HK-2 (cell line): ENCODE data around the gene GCN1.

Experiments
- DNase-seq: peaks from one replicate; pipeline ENCODE4 v3.0.0-alpha.2; 2018; ENCODE audit not compliant: unreplicated experiment

Gene GCN1

GRCh38 chr12:120180975-120181374 is 13.5 kb downstream of the GCN1 start:
- DNase-seq = no peak

GRCh38 chr12:120175537-120175936 is 19.0 kb downstream of the GCN1 start:
- DNase-seq = no peak

DNA sequence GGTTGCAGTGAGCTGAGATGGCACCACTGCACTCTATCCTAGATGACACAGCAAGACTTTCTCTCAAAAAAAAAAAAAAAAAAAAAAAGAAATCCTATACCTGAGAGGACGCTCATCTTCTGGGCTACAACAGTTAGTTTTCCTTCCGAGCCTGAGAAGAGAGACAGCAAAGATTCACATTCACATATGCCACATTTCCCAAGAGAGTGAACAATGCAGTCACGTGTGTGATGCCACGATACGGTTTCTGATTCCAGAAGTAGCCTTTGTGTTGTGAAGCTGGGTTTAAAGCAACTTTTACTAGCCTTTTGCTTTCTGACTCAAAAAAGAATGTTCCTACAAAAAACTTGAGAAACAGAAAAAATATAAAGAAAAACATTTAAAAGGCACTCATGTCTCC is 19.5 kb downstream of the GCN1 start:
- DNase-seq = no peak

DNA sequence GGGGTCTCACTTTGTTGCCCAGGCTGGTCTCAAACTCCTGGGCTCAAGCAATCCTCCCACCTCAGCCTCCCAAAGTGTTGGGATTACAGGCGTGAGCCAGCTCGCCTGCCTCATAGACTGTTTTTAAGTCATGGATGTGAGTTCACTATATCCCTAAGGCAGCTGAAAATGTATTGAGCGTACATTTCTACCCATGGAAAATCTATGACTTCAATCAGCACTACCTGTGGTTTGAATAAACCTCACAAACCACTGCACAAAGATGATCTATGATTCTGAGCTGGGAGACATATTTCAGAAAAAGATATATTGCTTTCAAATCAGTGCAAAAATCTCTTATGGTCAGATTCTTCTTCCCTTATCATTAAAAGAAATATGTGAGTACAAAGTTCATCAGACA is 22.5 kb downstream of the GCN1 start:
- no peak for DNase-seq

DNA sequence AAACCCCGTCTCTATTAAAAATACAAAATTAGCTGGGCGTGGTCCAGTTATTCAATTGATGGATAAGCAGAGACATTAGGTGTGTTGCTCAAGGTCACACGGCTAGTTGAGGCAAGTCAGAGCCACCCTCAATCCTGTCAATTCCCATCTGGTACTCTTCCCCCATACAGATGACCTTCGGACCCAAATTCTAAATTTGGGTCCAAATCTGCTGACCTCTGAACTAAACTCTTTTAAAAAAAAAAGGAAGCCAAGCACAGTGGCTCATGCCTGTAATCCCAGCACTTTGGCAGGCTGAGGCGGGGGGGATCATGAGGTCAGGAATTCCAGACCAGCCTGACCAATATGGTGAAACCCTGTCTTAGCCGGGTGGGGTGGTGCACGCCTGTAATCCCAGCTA is 23.9 kb downstream of the GCN1 start:
- no peak for DNase-seq

DNA sequence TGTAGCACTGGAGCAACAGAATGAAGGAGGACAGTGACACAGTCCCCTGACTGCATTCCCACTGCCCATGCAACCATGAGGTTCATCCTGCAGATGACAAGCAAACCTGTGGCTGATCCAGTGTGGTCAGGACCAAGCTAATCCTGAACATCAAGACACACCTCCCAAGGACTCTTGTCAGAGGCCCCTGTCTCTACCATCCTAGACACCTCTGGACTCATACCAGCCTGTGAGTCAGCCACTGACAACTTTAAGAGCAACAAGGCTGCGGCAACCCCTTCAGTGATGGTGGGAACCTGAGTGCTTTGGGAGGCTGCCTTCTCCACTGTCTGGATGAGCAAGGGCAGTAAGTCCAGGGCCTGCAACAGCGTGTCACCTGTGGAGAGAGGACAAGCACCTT is 24.6 kb downstream of the GCN1 start:
- DNase-seq = no peak

DNA sequence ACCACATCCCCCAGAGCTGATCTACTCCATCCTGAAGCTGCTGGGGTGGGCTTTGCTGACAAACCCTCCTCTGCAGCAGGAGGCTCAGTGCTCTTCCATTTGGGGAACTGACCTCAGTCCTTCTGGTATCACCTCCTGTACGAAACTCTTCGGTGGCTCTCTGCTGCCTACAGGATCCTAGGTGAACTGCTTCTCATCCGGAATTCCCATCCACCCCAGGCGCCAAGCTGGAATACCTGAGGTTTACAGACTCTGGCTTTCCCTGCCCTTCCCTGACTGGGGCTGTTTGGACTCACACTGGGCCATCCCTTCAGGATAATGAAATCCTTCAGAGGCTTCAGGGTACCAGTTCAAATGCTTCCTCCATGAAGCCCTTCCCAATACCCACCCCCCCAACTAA is 26.2 kb downstream of the GCN1 start:
- no peak for DNase-seq

DNA sequence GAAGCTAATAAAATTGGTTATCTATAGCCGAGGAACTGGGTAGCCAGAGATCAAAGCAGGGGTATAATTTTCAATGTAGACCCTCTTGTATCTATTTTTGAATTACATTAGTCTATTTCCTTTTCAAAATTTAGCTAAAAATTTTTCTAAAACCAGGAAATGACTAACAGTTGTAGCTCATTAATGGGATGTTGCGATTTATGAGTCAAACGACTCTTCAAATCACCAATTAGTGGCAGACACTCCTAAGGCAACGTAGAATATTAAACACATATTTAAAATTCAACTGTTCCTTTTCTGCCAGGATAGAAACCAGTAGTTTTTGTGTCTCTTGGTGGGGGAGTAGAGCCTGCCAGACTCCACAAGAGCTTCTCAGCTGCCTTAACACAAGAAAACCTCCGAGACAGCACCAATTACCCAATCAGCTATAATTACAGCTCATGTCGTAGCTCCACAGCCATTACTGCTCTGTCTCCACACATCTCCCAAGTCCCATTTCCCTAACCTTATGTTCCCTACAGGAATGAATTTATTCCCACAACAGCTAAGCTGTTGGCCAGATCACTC is 26.9 kb downstream of the GCN1 start:
- no peak for DNase-seq

DNA sequence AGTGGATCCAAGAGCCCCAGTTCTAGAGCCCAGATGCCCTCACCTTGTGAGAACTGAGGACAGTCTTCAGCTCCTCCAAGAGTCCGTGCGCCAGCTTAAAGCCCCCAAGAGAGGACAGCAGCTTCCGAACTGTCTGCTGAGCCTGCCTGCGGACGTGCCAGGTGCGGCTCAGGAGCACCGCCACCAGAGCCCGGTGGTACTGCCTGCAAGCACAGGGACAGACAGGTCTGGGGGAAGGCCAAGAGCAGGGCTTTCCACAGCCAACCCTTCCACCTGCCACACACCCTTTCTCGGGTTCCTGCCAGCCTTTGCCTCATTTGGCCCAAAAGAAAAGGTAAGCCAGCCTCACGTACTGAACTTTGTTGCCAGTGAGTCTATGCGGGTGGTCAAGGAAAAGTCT is 30.2 kb downstream of the GCN1 start:
- DNase-seq = no peak

DNA sequence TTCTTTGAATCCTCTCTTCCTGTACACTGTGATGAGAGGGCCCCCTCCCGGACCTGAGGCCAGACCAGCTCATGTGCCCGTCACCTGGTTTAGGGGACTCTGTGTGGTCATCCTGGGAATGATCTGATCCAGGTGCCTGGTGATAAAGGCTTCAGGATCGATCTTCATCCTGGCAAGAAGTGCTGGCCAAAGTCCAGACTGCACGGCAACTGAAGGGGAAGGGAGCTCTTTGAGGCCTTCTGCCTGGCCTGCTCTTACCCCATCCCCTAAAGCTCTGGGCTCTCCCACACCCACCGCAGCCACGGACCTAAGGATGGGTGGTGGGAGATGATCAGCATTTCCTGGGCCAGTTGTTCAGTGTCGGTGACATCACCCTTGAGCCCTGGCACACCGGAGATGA is 31.8 kb downstream of the GCN1 start:
- no peak for DNase-seq

- DNase-seq = no peak
These were observed 32.7 kb downstream of the GCN1 start for GRCh38 chr12:120161852-120162251.

GRCh38 chr12:120159509-120160237 is 34.8 kb downstream of the GCN1 start:
- DNase-seq = no peak

- DNase-seq = no peak
These were observed 36.2 kb downstream of the GCN1 start for GRCh38 chr12:120158351-120158750.

- no peak for DNase-seq
These were observed 36.8 kb downstream of the GCN1 start for GRCh38 chr12:120157678-120158077.

GRCh38 chr12:120156315-120157259 is 37.9 kb downstream of the GCN1 start:
- no peak for DNase-seq

GRCh38 chr12:120155072-120155471 is 39.4 kb downstream of the GCN1 start:
- no peak for DNase-seq

DNA sequence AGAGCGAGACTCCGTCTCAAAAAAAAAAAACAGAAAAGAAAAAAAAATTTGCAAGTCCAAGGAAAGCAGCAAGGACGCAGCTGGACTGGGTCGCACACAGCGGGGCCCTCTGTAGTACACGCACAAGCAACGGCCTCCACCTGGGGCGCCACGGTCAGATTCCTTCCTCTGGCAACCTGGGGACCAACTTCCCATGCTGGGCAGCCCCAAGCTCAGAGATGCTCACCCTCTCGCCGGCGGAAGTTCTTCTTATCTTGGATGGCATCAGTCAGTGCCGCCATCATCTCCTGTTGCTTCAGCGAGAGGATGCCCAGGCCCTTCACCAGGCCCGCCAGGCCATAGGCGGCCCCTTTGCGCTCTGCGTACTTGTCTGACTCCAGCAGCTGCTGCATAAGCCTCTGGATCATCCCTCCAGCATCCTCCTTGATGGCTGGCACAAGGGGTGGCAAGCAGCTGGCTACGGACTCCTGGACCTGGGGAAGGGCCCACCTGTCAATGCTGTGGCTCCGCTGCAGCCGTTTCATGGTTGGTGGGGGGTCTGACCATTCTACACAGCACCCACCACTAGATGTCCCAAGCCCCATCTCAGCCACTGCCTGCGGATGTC is 43.5 kb downstream of the GCN1 start:
- no peak for DNase-seq

GRCh38 chr12:120148011-120148410 is 46.5 kb downstream of the GCN1 start:
- no peak for DNase-seq

- no peak for DNase-seq
These were observed 49.4 kb downstream of the GCN1 start for GRCh38 chr12:120145164-120145563.

- DNase-seq = no peak
These were observed 50.3 kb downstream of the GCN1 start for GRCh38 chr12:120144215-120144614.

DNA sequence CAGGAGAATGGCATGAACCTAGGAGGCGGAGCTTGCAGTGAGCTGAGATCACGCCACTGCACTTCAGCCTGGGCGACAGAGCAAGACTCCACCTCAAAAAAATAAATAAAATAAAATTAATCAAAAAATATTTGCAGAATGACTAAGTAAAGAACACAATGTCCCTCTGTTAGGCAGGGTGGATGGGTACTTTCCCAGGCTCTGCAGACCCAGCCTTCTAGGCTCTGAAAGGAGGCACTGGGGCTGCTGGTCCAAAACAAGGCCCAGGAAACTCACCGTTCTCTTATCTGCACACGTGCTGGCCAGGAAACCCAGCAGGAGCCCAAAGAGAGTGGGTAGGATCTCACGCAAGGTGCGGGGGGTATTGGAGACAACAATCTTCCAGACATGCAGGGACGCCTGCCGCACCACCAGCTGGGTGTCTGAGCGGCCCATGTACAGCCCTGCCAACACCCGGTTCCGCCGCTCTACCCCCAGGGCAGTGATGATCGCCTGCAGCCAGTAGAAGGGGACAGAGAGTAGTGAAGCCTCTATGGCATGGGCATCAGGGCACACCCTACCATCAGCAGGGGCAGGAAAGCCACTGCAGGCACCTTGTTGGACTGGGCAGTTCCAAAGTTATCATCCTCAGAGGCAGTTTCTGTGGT is 52.2 kb downstream of the GCN1 start:
- DNase-seq = no peak

- DNase-seq = no peak
These were observed 53.2 kb downstream of the GCN1 start for GRCh38 chr12:120141336-120141735.
